ENCODE results near the gene CLIP4. TPM values are rescaled to one million over a fixed set of nuclear protein-coding genes. Genes with fewer than 3 reads are reported as not detected.

The CLIP4 gene
- total and polyA plus RNA-seq, 2 of the 4 experiments (the other 2 are of a cell fraction), result 29.7 to 66.3 TPM

- H2AFZ ChIP-seq (replicated peaks; ENCODE audit: low read length, poor library complexity), result no peak overlapping the region
- peaks cover 11% of the 10 kb centered on the region for H3K9me3 ChIP-seq (ENCODE audit: control insufficient read depth, insufficient read depth, low read length)
- intact Hi-C loops (cut with micrococcal nuclease) (no loop called here), in situ Hi-C loops (cut with MboI; ENCODE audit: low sequenced_read_pairs) (no loop called here), dilution Hi-C loops (cut with HindIII; ENCODE audit: low sequenced_read_pairs, unreplicated experiment) (no loop called here)
- H2BK15ac ChIP-seq (ENCODE audit: low read depth, low read length), result no peak overlapping the region
- H3K36me3 ChIP-seq (ENCODE audit: control insufficient read depth, insufficient read depth, low read length), result no peaks in the 10 kb centered on the region
- H3K56ac ChIP-seq (ENCODE audit: extremely low read depth, insufficient read depth, low read length), result no peak overlapping the region
- H2AK5ac ChIP-seq (ENCODE audit: low read depth, low read length), result no peak overlapping the region
- H3K4me3 ChIP-seq (ENCODE audit: insufficient read depth, low read depth, low read length), result no peak overlapping the region
- TF ChIP-seq USF2 (IDR thresholded peaks at IDR 0.05; ENCODE audit: low read depth, low read length) (no peak), MXI1 (IDR thresholded peaks at IDR 0.05; ENCODE audit: borderline replicate concordance, low read depth, low read length) (no peak), NFE2L2 (IDR thresholded peaks at IDR 0.05; ENCODE audit: low read depth, low read length) (no peak), RFX5 (IDR thresholded peaks at IDR 0.05; ENCODE audit: low read depth, low read length) (no peak), CEBPB (IDR thresholded peaks at IDR 0.05; ENCODE audit: low read depth, low read length) (no peak), CHD1 (IDR thresholded peaks at IDR 0.05; ENCODE audit: low read depth, low read length) (no peak), RAD21 (IDR thresholded peaks at IDR 0.05; ENCODE audit: low read length) (no peak), POLR2A (IDR thresholded peaks at IDR 0.05; ENCODE audit: low read depth, low read length) (no peak), FOS (IDR thresholded peaks at IDR 0.05; ENCODE audit: low read depth, low read length) (no peak), SMC3 (IDR thresholded peaks at IDR 0.05; ENCODE audit: low read depth, low read length) (no peak), BHLHE40 (IDR thresholded peaks at IDR 0.05; ENCODE audit: low read depth, low read length) (no peak), MAZ (IDR thresholded peaks at IDR 0.05; ENCODE audit: borderline replicate concordance, low read depth, low read length) (no peak), RCOR1 (IDR thresholded peaks at IDR 0.05; ENCODE audit: insufficient replicate concordance, low read length) (no peak), MAFK (IDR thresholded peaks at IDR 0.05; ENCODE audit: low read depth, low read length) (no peak)
- TF ChIP-seq, protein P1, sequence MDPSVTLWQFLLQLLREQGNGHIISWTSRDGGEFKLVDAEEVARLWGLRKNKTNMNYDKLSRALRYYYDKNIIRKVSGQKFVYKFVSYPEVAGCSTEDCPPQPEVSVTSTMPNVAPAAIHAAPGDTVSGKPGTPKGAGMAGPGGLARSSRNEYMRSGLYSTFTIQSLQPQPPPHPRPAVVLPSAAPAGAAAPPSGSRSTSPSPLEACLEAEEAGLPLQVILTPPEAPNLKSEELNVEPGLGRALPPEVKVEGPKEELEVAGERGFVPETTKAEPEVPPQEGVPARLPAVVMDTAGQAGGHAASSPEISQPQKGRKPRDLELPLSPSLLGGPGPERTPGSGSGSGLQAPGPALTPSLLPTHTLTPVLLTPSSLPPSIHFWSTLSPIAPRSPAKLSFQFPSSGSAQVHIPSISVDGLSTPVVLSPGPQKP (IDR thresholded peaks at IDR 0.05; ENCODE audit: borderline replicate concordance, low read depth, low read length), result no peak
- TF ChIP-seq, protein P2, sequence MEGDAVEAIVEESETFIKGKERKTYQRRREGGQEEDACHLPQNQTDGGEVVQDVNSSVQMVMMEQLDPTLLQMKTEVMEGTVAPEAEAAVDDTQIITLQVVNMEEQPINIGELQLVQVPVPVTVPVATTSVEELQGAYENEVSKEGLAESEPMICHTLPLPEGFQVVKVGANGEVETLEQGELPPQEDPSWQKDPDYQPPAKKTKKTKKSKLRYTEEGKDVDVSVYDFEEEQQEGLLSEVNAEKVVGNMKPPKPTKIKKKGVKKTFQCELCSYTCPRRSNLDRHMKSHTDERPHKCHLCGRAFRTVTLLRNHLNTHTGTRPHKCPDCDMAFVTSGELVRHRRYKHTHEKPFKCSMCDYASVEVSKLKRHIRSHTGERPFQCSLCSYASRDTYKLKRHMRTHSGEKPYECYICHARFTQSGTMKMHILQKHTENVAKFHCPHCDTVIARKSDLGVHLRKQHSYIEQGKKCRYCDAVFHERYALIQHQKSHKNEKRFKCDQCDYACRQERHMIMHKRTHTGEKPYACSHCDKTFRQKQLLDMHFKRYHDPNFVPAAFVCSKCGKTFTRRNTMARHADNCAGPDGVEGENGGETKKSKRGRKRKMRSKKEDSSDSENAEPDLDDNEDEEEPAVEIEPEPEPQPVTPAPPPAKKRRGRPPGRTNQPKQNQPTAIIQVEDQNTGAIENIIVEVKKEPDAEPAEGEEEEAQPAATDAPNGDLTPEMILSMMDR (conservative IDR thresholded peaks at IDR 0.05; ENCODE audit: low read depth, low read length), result no peak
- H3K27me3 ChIP-seq (ENCODE audit: control insufficient read depth, insufficient read depth, low read length), result no peaks in the 10 kb centered on the region
- no peak overlapping the region for H3K4me2 ChIP-seq (ENCODE audit: low read depth, low read length)
- no peak overlapping the region for H3K18ac ChIP-seq (ENCODE audit: low read depth, low read length)
- H3K9ac ChIP-seq (ENCODE audit: low read depth, low read length), result no peak overlapping the region
- ChIA-PET POLR2A (ENCODE audit: unreplicated experiment) (no interaction called here), CTCF (interaction anchor here (0.6 kb wide), 1 partner anchor 26 kb away, joined by 5 read pairs; no protein-coding TSS in a partner anchor)
- no peak overlapping the region for H4K8ac ChIP-seq (ENCODE audit: low read depth in 2 of 2, low read length in 2 of 2)
- H2BK20ac ChIP-seq (ENCODE audit: low read depth, low read length), result no peak overlapping the region
- 75% methylated on average over 2 of the region's 5 CpGs; no CpG with 5 or more reads in 1 of the 2 experiments for WGBS, 2 experiments (ENCODE audit: extremely low coverage in 2 of 2, insufficient read length in 1 of 2)
- H3K27ac ChIP-seq (ENCODE audit: insufficient read depth, low read length), result no peak overlapping the region
- H2BK120ac ChIP-seq (ENCODE audit: low read depth, low read length), result no peak overlapping the region
- no peaks in the 10 kb centered on the region for H4K20me1 ChIP-seq (ENCODE audit: insufficient read depth, low read length)
- no peaks in the 10 kb centered on the region for H3K79me1 ChIP-seq (ENCODE audit: low read depth in 1 of 2, low read length in 2 of 2)
- no peak overlapping the region for H3K4ac ChIP-seq (ENCODE audit: low read depth, low read length)
- H3K4me1 ChIP-seq (ENCODE audit: control insufficient read depth, insufficient read depth, low read length), result no peaks in the 10 kb centered on the region
- no peak overlapping the region for H4K91ac ChIP-seq (ENCODE audit: insufficient read depth, low read depth, low read length)
- no TSS peak for BruUV-seq (replicated peaks)
- no peak overlapping the region for H4K5ac ChIP-seq (ENCODE audit: low read depth, low read length)
- no peaks in the 10 kb centered on the region for H3K9me1 ChIP-seq (ENCODE audit: insufficient read depth, low read length)
- no peak overlapping the region for H2AK9ac ChIP-seq (replicated peaks; ENCODE audit: low read depth, low read length, poor library complexity)
- ATAC-seq (ENCODE audit: low read depth) (no peak), DNase-seq (no peak)
- no peak overlapping the region for H3K14ac ChIP-seq (replicated peaks; ENCODE audit: low read depth, low read length)
- H2BK5ac ChIP-seq (ENCODE audit: low read depth, low read length, poor library complexity, severe bottlenecking), result no peak overlapping the region
- H3K23ac ChIP-seq (ENCODE audit: low read depth, low read length), result no peak overlapping the region
These were observed 32.3 kb upstream of the CLIP4 start for GRCh38 chr2:29082804-29083495.
